Right lung (tissue), 5 donors: ENCODE results near the gene C3orf20. TPM values are rescaled to one million over a fixed set of nuclear protein-coding genes. Genes with fewer than 3 reads are reported as not detected.

Experiments
- DNase-seq, 2 donors: peaks; one replicate each; pipeline ENCODE4 v3.0.0-alpha.2; 2013
- polyA plus RNA-seq, 5 donors: library from polyadenylated mRNA; unstranded; fragments of 120-200 nt; gene quantifications; one replicate each; pipeline versions ENCODE4 v1.2.1 to v1.2.3, GENCODE V29; 2013; ENCODE audit warnings: inconsistent platforms in 1 of 5, low replicate concordance in 1 of 5; ENCODE audit not compliant: insufficient read length in 5 of 5, insufficient read depth in 1 of 5

C3orf20 gene
- polyA plus RNA-seq, 5 donors: 0.05 to 0.25 (median 0.19) TPM; not detected in 1

GRCh38 chr3:14810801-14811661 lies 136.1 kb downstream of the C3orf20 start:
- peak; percentile 30 to 32 for DNase-seq

DNA sequence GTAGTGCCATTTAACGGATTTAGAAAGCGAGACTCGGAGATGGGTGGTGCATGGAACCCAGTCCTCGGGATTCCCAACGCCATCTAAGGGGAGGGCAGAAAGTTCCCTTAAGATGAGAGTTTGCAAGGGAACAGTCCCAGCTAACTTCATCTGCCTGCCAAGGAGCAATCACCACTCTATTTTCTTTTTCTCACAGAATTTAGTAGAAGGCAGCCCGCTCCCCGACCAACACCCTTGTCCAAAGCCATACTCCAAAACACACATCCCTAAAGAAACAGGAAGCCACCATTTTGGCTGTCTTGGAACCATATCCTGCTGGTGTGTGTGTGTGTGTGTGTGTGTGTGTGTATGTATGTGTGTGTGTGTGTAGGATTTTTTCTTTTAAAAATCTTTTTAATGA lies 136.7 kb downstream of the C3orf20 start:
- DNase-seq: peak; percentile 42 to 45

- DNase-seq: no peak
Measured at GRCh38 chr3:14812196-14812790, 137.4 kb downstream of the C3orf20 start.

DNA sequence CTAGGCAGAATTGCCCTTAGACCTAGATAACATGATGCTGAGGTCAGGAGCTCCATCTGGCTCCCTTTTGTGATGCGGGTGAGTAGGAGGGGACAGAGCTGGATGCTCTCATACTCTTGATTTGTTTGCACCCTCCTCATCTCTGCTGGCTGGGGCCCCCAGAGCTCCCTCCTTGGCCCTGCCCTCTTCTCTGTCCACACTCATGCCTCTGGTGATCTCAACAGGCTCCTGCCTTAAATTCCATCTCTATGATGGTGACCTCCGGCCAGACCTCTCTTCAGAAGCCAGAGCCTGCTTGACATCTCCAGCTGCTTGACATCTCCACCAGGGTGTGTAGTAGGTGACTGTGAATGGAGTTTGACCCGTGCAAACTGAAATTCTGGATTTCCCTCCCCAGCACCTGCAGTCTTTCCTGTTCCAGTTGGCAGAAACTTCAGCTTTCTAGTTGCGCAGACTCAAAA lies 139.5 kb downstream of the C3orf20 start:
- peak in 1 of 2 donors; percentile 32 for DNase-seq

- DNase-seq: no peak
Measured at GRCh38 chr3:14816359-14816758, 141.4 kb downstream of the C3orf20 start.

GRCh38 chr3:14818804-14819500 lies 144.0 kb downstream of the C3orf20 start, which contains the start of gene FGD5:
Gene FGD5, plus strand, starts transcription at chr3:14818962. Its CDS starts 110 bp downstream, at chr3:14819072.
- no peak for DNase-seq

GRCh38 chr3:14819671-14820070 lies 144.7 kb downstream of the C3orf20 start:
- DNase-seq: no peak

- DNase-seq: no peak
Measured at GRCh38 chr3:14820156-14820555, 145.2 kb downstream of the C3orf20 start.

GRCh38 chr3:14821151-14821550 lies 146.2 kb downstream of the C3orf20 start:
- no peak for DNase-seq

DNA sequence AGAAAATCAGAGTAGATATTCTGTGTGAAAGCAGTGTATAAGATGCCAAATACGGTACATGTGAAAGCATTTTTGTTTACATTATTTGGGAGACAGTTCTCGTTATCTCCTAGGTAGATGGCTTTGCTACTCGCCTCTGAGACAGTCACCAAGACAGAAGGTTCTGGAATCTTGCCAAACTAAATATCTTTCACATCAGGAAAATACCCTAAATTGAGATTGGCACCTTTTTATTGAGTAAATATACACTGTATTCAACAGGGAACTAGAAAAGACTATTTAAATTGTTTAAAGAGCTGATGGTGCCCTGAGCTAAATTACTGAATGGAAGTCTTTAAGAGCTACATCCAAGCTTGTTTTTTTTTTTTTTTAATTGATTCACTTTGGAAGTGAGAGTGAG lies 147.2 kb downstream of the C3orf20 start:
- DNase-seq: no peak

Other genes starting within 250 kb of the C3orf20 start
- 1 to 10 TPM in 2 of 5 donors, under 1 TPM in 3; 0.49 to 1.7 (median 0.91) TPM for gene GRIP2, start 134.8 kb upstream of the C3orf20 start, polyA plus RNA-seq
- 10 to 100 TPM; 29.7 to 44.4 (median 38.9) TPM for gene CCDC174, start 23.4 kb upstream of the C3orf20 start, polyA plus RNA-seq
- 10 to 100 TPM; 30.3 to 44.7 (median 37.8) TPM for gene FGD5, start 143.8 kb downstream of the C3orf20 start, polyA plus RNA-seq